ENCODE results near the gene OTULIN.

Gene OTULIN

GRCh38 chr5:14714706-14715105 lies 50.2 kb downstream of the OTULIN start:
- no peak for DNase-seq
- intact Hi-C loops (cut with DNase I), result no loop called here

GRCh38 chr5:14715481-14715880 lies 51.0 kb downstream of the OTULIN start:
- intact Hi-C loops (cut with DNase I), result no loop called here
- DNase-seq, result no peak

- intact Hi-C loops (cut with DNase I), result no loop called here
- DNase-seq, result no peak
Measured at GRCh38 chr5:14716755-14717752, 52.5 kb downstream of the OTULIN start.

GRCh38 chr5:14718778-14719177 lies 54.3 kb downstream of the OTULIN start:
- DNase-seq, result no peak
- intact Hi-C loops (cut with DNase I), result no loop called here

GRCh38 chr5:14720236-14720923 lies 55.9 kb downstream of the OTULIN start:
- no peak for DNase-seq
- intact Hi-C loops (cut with DNase I), result no loop called here

- intact Hi-C loops (cut with DNase I), result no loop called here
- no peak for DNase-seq
Measured at GRCh38 chr5:14721990-14722656, 57.6 kb downstream of the OTULIN start.

GRCh38 chr5:14722923-14723322 lies 58.4 kb downstream of the OTULIN start:
- intact Hi-C loops (cut with DNase I), result no loop called here
- DNase-seq, result no peak

GRCh38 chr5:14723701-14724132 lies 59.2 kb downstream of the OTULIN start:
- no peak for DNase-seq
- intact Hi-C loops (cut with DNase I), result no loop called here

- intact Hi-C loops (cut with DNase I), result loop anchor here (5.0 kb wide), 2 partner anchors 37 to 148 kb away; partner anchors contain the start of gene ANKH
- DNase-seq, result no peak
Measured at GRCh38 chr5:14724633-14725032, 60.1 kb downstream of the OTULIN start.

- intact Hi-C loops (cut with DNase I), result loop anchor here (5.0 kb wide), 2 partner anchors 39 to 146 kb away; partner anchors contain the start of gene ANKH
Measured at GRCh38 chr5:14726066-14726838, 61.7 kb downstream of the OTULIN start.

GRCh38 chr5:14727428-14727865 lies 62.9 kb downstream of the OTULIN start:
- DNase-seq, result peak; percentile 83 to 99 (median 89)
- intact Hi-C loops (cut with DNase I), result loop anchor here (1.0 to 5.0 kb wide), 3 partner anchors 40 to 276 kb away; partner anchors contain the start of gene ANKH

More at GRCh38 chr5:14726066-14726838, 61.7 kb downstream of the OTULIN start:
- peak in 1 of 10 donors; percentile 15 for DNase-seq

- no peak for DNase-seq
- intact Hi-C loops (cut with DNase I), result loop anchor here (1.0 to 5.0 kb wide), 3 partner anchors 41 to 275 kb away; partner anchors contain the start of gene ANKH
Measured at GRCh38 chr5:14727928-14728458, 63.5 kb downstream of the OTULIN start.

- intact Hi-C loops (cut with DNase I), result loop anchor here (5.0 kb wide), 2 partner anchors 41 to 144 kb away; partner anchors contain the start of gene ANKH
- peak; percentile 63 to 97 (median 80) for DNase-seq
Measured at GRCh38 chr5:14728459-14728938, 64.0 kb downstream of the OTULIN start.

- intact Hi-C loops (cut with DNase I), result loop anchor here (5.0 kb wide), 2 partner anchors 42 to 143 kb away; partner anchors contain the start of gene ANKH
- DNase-seq, result no peak
Measured at GRCh38 chr5:14729448-14730385, 65.2 kb downstream of the OTULIN start.

GRCh38 chr5:14730466-14730865 lies 65.9 kb downstream of the OTULIN start:
- DNase-seq, result peak in 1 of 10 donors; percentile 81
- intact Hi-C loops (cut with DNase I), result no loop called here

GRCh38 chr5:14730881-14731280 lies 66.4 kb downstream of the OTULIN start:
- intact Hi-C loops (cut with DNase I), result no loop called here
- no peak for DNase-seq

- intact Hi-C loops (cut with DNase I), result no loop called here
- DNase-seq, result peak in 1 of 10 donors; percentile 6
Measured at GRCh38 chr5:14732991-14733390, 68.5 kb downstream of the OTULIN start.

GRCh38 chr5:14733661-14734060 lies 69.1 kb downstream of the OTULIN start:
- intact Hi-C loops (cut with DNase I), result no loop called here
- DNase-seq, result peak in 1 of 10 donors; percentile 68
